HCT116 (cell line): ENCODE data around the gene GARIN3. TPM values are rescaled to one million over a fixed set of nuclear protein-coding genes. Genes with fewer than 3 reads are reported as not detected.

ENCODE experiments used
- ATAC-seq: fragments of 200-7000 bp; cut with Tn5 transposase; 2 replicates; pipeline ENCODE4 v1.9.1; 2020; ENCODE audit warnings: mild to moderate bottlenecking, moderate library complexity
- Bru-seq: library from RNA; stranded (reverse); fragments of 400-500 nt; gene quantifications from one replicate; lab custom pipeline; 2021; lab: Mats Ljungman, UMichigan
- BruChase-seq, 2 experiments: library from RNA; stranded (reverse); fragments of 400-500 nt; gene quantifications; one replicate each; lab custom pipeline; 2021; lab: Mats Ljungman, UMichigan
- BruUV-seq: library from RNA; stranded (reverse); fragments of 400-500 nt; replicated peaks from 2 replicates; lab custom pipeline; 2021; lab: Mats Ljungman, UMichigan
- CTCF ChIA-PET: fragments of 300-600 bp; sonication (Branson Sonifier 250); formaldehyde crosslinking; loops from one replicate; lab custom pipeline; 2021; ENCODE audit warnings: antibody characterized with exemption; lab: Charles Lee
- POLR2A ChIA-PET: fragments of 300-600, 350-600 bp; sonication (Branson Sonifier 250); formaldehyde crosslinking; loops from one replicate; lab custom pipeline; 2021; ENCODE audit warnings: antibody characterized with exemption; lab: Charles Lee
- RAD21 ChIA-PET, 2 experiments: fragments of 300-600 bp; sonication (Branson Sonifier 250); formaldehyde crosslinking; loops; one replicate each; lab custom pipeline; 2023; ENCODE audit warnings: low total read pairs in 2 of 2; ENCODE audit not compliant: uncharacterized antibody in 2 of 2, unreplicated experiment in 2 of 2, low non-redundant PET in 1 of 2; lab: Charles Lee
- DNase-seq: peaks from one replicate; pipeline ENCODE4 v3.0.0-alpha.2; 2010; ENCODE audit warnings: low read depth, low spot score
- H2AFZ ChIP-seq: fragments of 200-600 bp; shearing (Covaris generic), sonication (generic); 2 replicates; pipeline ENCODE4 v1.6.1; 2017; ENCODE audit warnings: low read depth, mixed run types, mixed read lengths, antibody characterized with exemption, low read length; ENCODE audit not compliant: poor library complexity, severe bottlenecking
- H3K27ac ChIP-seq: 2 replicates; pipeline ENCODE4 v1.5.1; 2012; ENCODE audit warnings: low read depth, low read length
- H3K27me3 ChIP-seq: fragments of 200-600 bp; sonication (generic); 2 replicates; pipeline ENCODE4 v1.6.1; 2016; ENCODE audit warnings: mixed run types, low read length, mixed read lengths; ENCODE audit not compliant: insufficient read depth
- H3K36me3 ChIP-seq, 2 experiments: fragments of 200-500 bp in 1 of 2; fragments of 200-600 bp in 1 of 2; sonication (Bioruptor generic) in 1 of 2; sonication (generic) in 1 of 2; 2 replicates each; pipeline versions ENCODE4 v1.5.1 to v1.6.1; 2014 to 2016; ENCODE audit warnings: low read length in 2 of 2, inconsistent platforms in 1 of 2, mixed read lengths in 1 of 2, mixed run types in 1 of 2; ENCODE audit not compliant: insufficient read depth in 2 of 2, control insufficient read depth in 1 of 2
- H3K4me1 ChIP-seq, 2 experiments: fragments of 200-600 bp in 1 of 2; sonication (generic) in 1 of 2; 2 replicates each; pipeline versions ENCODE4 v1.5.1 to v1.6.1; 2012 to 2017; ENCODE audit warnings: low read length in 2 of 2, inconsistent platforms in 1 of 2, mild to moderate bottlenecking in 1 of 2, mixed read lengths in 1 of 2, mixed run types in 1 of 2, moderate library complexity in 1 of 2; ENCODE audit not compliant: insufficient read depth in 2 of 2, control insufficient read depth in 1 of 2
- H3K4me2 ChIP-seq: fragments of 200-600 bp; sonication (generic); 2 replicates; pipeline ENCODE4 v1.6.1; 2017; ENCODE audit warnings: mixed run types, low read length, mixed read lengths
- H3K4me3 ChIP-seq, 2 experiments: fragments of 200-600 bp in 1 of 2; sonication (generic) in 1 of 2; replicated peaks in 1 of 2; 2 replicates each; pipeline ENCODE4 v1.5.1; 2011 to 2016; ENCODE audit warnings: low read length in 2 of 2, control low read depth in 1 of 2, low read depth in 1 of 2, mild to moderate bottlenecking in 1 of 2, mixed read lengths in 1 of 2, mixed run types in 1 of 2
- H3K79me2 ChIP-seq: fragments of 200-600 bp; sonication (generic); 2 replicates; pipeline ENCODE4 v1.6.1; 2017; ENCODE audit warnings: mild to moderate bottlenecking, mixed run types, low read length, moderate library complexity, mixed read lengths; ENCODE audit not compliant: insufficient read depth
- H3K9ac ChIP-seq: fragments of 200-600 bp; sonication (generic); 2 replicates; pipeline ENCODE4 v1.6.1; 2016; ENCODE audit warnings: low read length, mixed read lengths
- H3K9me2 ChIP-seq: fragments of 200-600 bp; sonication (generic), shearing (Covaris generic); 2 replicates; pipeline ENCODE4 v1.6.1; 2017; ENCODE audit warnings: mixed run types, mild to moderate bottlenecking, moderate library complexity; ENCODE audit not compliant: insufficient read depth
- H3K9me3 ChIP-seq, 2 experiments: fragments of 200-500 bp in 1 of 2; fragments of 200-600 bp in 1 of 2; sonication (Bioruptor generic) in 1 of 2; sonication (generic) in 1 of 2; 2 replicates each; pipeline ENCODE4 v1.6.1; 2014 to 2017; ENCODE audit warnings: low read length in 2 of 2, mixed read lengths in 2 of 2, inconsistent platforms in 1 of 2, low read depth in 1 of 2, mild to moderate bottlenecking in 1 of 2, mixed run types in 1 of 2, moderate library complexity in 1 of 2; ENCODE audit not compliant: control insufficient read depth in 1 of 2, insufficient read depth in 1 of 2
- H4K20me1 ChIP-seq: fragments of 200-600 bp; sonication (generic), shearing (Covaris generic); 2 replicates; pipeline ENCODE4 v1.6.1; 2017; ENCODE audit warnings: mixed run types, mild to moderate bottlenecking, moderate library complexity; ENCODE audit not compliant: insufficient read depth
- CBX3 ChIP-seq: IDR thresholded peaks from 2 replicates; pipeline ENCODE4 v1.6.1; 2012; ENCODE audit warnings: low read depth
- CEBPB ChIP-seq: IDR thresholded peaks from 2 replicates; pipeline ENCODE4 v1.6.1; 2012; ENCODE audit warnings: low read depth
- CTCF ChIP-seq, 3 experiments: fragments of 200-600 bp in 1 of 3; sonication (generic) in 1 of 3; IDR thresholded peaks in 2 of 3; conservative IDR thresholded peaks in 1 of 3; 2 replicates each; pipeline ENCODE4 v1.5.1; 2012 to 2017; ENCODE audit warnings: low read depth in 2 of 3, low read length in 2 of 3, antibody characterized with exemption in 1 of 3, borderline replicate concordance in 1 of 3, control low read depth in 1 of 3, mild to moderate bottlenecking in 1 of 3, mixed read lengths in 1 of 3, mixed run types in 1 of 3, moderate library complexity in 1 of 3; ENCODE audit not compliant: insufficient read depth in 1 of 3
- EGR1 ChIP-seq: IDR thresholded peaks from 2 replicates; pipeline ENCODE4 v1.6.1; 2012; ENCODE audit warnings: low read depth
- EZH2phosphoT487 ChIP-seq: fragments of 200-600 bp; IDR thresholded peaks from 2 replicates; pipeline ENCODE4 v1.6.1; 2018; ENCODE audit warnings: antibody characterized with exemption, borderline replicate concordance
- FOSL1 ChIP-seq: IDR thresholded peaks from 2 replicates; pipeline ENCODE4 v1.6.1; 2012; ENCODE audit warnings: low read depth
- JUND ChIP-seq: IDR thresholded peaks from 2 replicates; pipeline ENCODE4 v1.6.1; 2012
- POLR2AphosphoS5 ChIP-seq: IDR thresholded peaks from 2 replicates; pipeline ENCODE4 v1.6.1; 2011; ENCODE audit warnings: mild to moderate bottlenecking, low read depth, low read length, moderate library complexity
- REST ChIP-seq: IDR thresholded peaks from 2 replicates; pipeline ENCODE4 v1.6.1; 2012; ENCODE audit warnings: low read depth
- SIN3A ChIP-seq: IDR thresholded peaks from 2 replicates; pipeline ENCODE4 v1.6.1; 2012; ENCODE audit warnings: low read depth
- SP1 ChIP-seq: IDR thresholded peaks from 2 replicates; pipeline ENCODE4 v1.6.1; 2012; ENCODE audit warnings: low read depth
- SRF ChIP-seq: IDR thresholded peaks from 2 replicates; pipeline ENCODE4 v1.6.1; 2012; ENCODE audit warnings: low read depth
- TCF7L2 ChIP-seq: IDR thresholded peaks from 2 replicates; pipeline ENCODE4 v1.7.0; 2011; ENCODE audit warnings: borderline replicate concordance, inconsistent platforms; ENCODE audit not compliant: insufficient read depth, insufficient read length; ENCODE audit errors: extremely low read depth
- YY1 ChIP-seq: IDR thresholded peaks from 2 replicates; pipeline ENCODE4 v1.6.1; 2011; ENCODE audit warnings: low read length, low read depth, moderate library complexity, mild to moderate bottlenecking; ENCODE audit not compliant: insufficient replicate concordance; ENCODE audit errors: extremely low read depth
- ZBTB33 ChIP-seq: IDR thresholded peaks from 2 replicates; pipeline ENCODE4 v1.6.1; 2011; ENCODE audit warnings: mild to moderate bottlenecking, low read length, moderate library complexity; ENCODE audit not compliant: insufficient replicate concordance; ENCODE audit errors: extremely low read depth
- ZFX ChIP-seq: fragments of 450-650 bp; IDR thresholded peaks from 2 replicates; pipeline ENCODE4 v1.6.1; 2017
- ZNF274 ChIP-seq: fragments of 200-500 bp; sonication (Bioruptor generic); IDR thresholded peaks from 2 replicates; pipeline ENCODE4 v1.6.1; 2014; ENCODE audit warnings: mild to moderate bottlenecking, low read depth, low read length, inconsistent platforms
- intact Hi-C: fragments of 100-400 bp; cut with micrococcal nuclease; formaldehyde crosslinking; loops from 2 replicates; pipeline ENCODE4 v1.10.0; 2022
- long read RNA-seq: library from polyadenylated mRNA; unstranded; transcript quantifications from one replicate; pipeline ENCODE4 v2.0.0, GENCODE V29; 2021; ENCODE audit not compliant: unreplicated experiment
- polyA plus RNA-seq: library from polyadenylated mRNA; unstranded; fragments of >200 nt; gene quantifications from 2 replicates; pipeline ENCODE4 v1.2.1, GENCODE V29; 2012; ENCODE audit warnings: missing spikeins
- total RNA-seq: library from RNA; stranded (reverse); gene quantifications from one replicate; pipeline ENCODE4 v1.2.1, GENCODE V29; 2021; ENCODE audit not compliant: unreplicated experiment

Gene GARIN3
- total RNA-seq (not detected), Bru-seq, nascent RNA (not detected), BruChase-seq, experiment 1, labeled RNA remaining after a 6-hour chase (not detected), BruChase-seq, experiment 2, labeled RNA remaining after a 2-hour chase (not detected)
- polyA plus RNA-seq, result not detected in 2 replicates
- long read RNA-seq, result 0 reads

GRCh38 chr5:157166214-157167213, at the start of gene GARIN3:
GARIN3 (minus strand) TSS chr5:157166264; CDS start chr5:157166168, 96 bp downstream.
- Histone ChIP-seq H3K27ac (no peak within 1 kb of the TSS), H3K4me3 (no peak within 1 kb of the TSS), H3K79me2 (no peaks in the 10 kb centered on the region), H3K36me3 (no peaks in the 10 kb centered on the region), H3K9me2 (no peaks in the 10 kb centered on the region), H2AFZ (no peak within 1 kb of the TSS), H4K20me1 (no peaks in the 10 kb centered on the region), H3K27me3 (peaks cover 25% of the 10 kb centered on the region), H3K4me1 (no peaks in the 10 kb centered on the region), H3K9ac (no peak within 1 kb of the TSS), H3K9me3 (no peaks in the 10 kb centered on the region), H3K4me2 (no peak within 1 kb of the TSS)
- DNase-seq, result no peak
- no peak for TF ChIP-seq SP1
- TF ChIP-seq SRF, result no peak
- TF ChIP-seq FOSL1, result no peak
- TF ChIP-seq REST, result no peak
- TF ChIP-seq CBX3, result no peak
- TF ChIP-seq SIN3A, result no peak
- TF ChIP-seq YY1, result no peak
- no peak for TF ChIP-seq ZBTB33
- no peak for TF ChIP-seq POLR2AphosphoS5
- TF ChIP-seq CEBPB, result no peak
- TF ChIP-seq ZFX, result no peak
- no peak for TF ChIP-seq JUND
- no peak for TF ChIP-seq EZH2phosphoT487
- no peak for TF ChIP-seq EGR1
- no peak for TF ChIP-seq TCF7L2
- TF ChIP-seq ZNF274, result no peak
- no peak for TF ChIP-seq CTCF (IDR thresholded peaks at IDR 0.05 in 2 of 3, conservative IDR thresholded peaks at IDR 0.05 in 1 of 3; ENCODE audit: borderline replicate concordance in 1 of 3, insufficient read depth in 1 of 3, low read depth in 2 of 3, low read length in 2 of 3)
- ChIA-PET RAD21 (no interaction called here), CTCF (no interaction called here), POLR2A (no interaction called here)
- intact Hi-C loops, result no loop called here
- ATAC-seq, result no peak
- BruUV-seq, result no TSS peak
